GM12875 (cell line): ENCODE results near the gene CITED4.

Experiments used
- H3K4me3 ChIP-seq: one replicate; pipeline ENCODE4 v1.5.1; 2011; ENCODE audit warnings: low read depth, low read length, control low read depth
- TF ChIP-seq, protein P1 (sequence below): IDR thresholded peaks from 2 replicates; pipeline ENCODE4 v1.5.1; 2011; ENCODE audit warnings: low read depth, mild to moderate bottlenecking, control low read depth, inconsistent platforms, low read length, moderate library complexity, borderline replicate concordance; ENCODE audit not compliant: insufficient read depth

CITED4 gene

DNA sequence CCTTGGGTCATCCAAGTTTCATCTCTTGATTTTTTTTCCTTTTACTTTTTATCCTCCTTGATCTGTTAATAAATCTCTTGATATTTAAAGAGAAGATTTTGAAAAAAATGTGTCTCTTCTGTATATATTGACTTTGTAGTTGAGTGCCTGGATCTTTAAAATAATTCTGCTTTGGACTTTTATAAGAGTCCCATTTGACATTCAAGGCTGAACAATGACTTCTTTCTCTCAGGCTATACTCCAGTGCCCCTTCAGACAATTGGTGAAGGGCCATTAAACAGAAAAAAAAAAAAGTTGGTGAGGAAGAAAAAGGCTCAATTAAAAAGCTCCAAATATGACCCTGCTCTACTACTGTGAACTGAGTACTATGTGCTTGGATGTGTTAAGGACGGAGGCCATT, 40.9 kb upstream of the CITED4 start:
- no peak overlapping the region for H3K4me3 ChIP-seq
- TF ChIP-seq, protein P1, sequence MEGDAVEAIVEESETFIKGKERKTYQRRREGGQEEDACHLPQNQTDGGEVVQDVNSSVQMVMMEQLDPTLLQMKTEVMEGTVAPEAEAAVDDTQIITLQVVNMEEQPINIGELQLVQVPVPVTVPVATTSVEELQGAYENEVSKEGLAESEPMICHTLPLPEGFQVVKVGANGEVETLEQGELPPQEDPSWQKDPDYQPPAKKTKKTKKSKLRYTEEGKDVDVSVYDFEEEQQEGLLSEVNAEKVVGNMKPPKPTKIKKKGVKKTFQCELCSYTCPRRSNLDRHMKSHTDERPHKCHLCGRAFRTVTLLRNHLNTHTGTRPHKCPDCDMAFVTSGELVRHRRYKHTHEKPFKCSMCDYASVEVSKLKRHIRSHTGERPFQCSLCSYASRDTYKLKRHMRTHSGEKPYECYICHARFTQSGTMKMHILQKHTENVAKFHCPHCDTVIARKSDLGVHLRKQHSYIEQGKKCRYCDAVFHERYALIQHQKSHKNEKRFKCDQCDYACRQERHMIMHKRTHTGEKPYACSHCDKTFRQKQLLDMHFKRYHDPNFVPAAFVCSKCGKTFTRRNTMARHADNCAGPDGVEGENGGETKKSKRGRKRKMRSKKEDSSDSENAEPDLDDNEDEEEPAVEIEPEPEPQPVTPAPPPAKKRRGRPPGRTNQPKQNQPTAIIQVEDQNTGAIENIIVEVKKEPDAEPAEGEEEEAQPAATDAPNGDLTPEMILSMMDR: no peak

- TF ChIP-seq, protein P1: no peak
- no peak overlapping the region for H3K4me3 ChIP-seq
These were observed 40.0 kb upstream of the CITED4 start for GRCh38 chr1:40901886-40902852.

DNA sequence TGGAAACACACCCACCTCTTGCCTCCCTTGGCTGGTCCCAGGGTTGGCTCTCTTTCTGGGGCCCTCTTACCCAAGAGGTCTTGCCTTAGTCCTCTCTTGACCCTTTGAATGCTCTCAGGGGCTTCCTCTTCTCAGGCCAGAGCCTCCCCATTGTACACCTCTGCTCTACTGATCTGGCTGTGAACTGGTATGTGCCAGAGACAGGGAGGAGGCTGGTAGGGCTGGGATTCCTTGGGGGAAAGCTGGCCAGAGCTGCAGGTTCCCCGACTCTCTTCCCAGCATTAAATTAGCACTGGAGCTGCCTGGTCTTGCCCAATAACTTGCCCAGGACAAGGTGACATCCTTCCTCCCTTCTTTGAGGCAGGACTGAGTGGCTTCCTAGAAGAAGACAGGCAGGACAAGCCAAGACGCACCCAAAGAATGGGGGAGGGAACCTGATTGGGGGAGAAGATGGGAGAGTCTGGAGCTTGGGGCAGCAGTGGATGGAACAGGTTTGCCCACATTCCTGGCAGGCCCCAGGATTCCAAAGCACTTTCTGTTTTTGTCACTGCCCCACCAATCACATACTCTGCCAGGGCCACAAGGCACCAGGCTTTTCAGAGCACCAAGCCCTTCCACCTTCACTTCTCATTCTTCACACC, 37.2 kb upstream of the CITED4 start:
- TF ChIP-seq, protein P1: no peak
- no peak overlapping the region for H3K4me3 ChIP-seq

GRCh38 chr1:40898431-40898901, 36.3 kb upstream of the CITED4 start:
- TF ChIP-seq, protein P1: no peak
- no peak overlapping the region for H3K4me3 ChIP-seq

GRCh38 chr1:40897513-40897912, 35.4 kb upstream of the CITED4 start:
- TF ChIP-seq, protein P1: no peak
- H3K4me3 ChIP-seq: no peak overlapping the region

DNA sequence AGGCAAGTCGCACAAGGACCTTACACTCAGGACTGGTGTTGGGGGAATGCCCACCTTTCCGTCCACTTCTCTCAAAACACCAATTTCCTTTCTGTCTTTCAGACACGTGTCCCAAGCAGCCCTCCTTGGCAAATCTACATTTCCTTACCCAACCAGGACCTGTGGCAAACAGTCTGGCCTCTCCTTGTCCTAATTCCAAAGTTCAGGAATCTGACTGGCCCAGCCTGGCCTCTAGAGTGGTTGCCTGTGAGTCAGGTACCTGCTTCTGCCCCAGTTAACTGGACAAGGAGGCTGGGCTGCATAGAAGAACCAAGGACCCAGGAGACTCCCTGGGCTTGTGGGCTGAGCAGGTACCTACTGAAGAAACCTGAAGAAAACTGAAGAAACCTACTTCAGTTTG, 34.3 kb upstream of the CITED4 start:
- no peak overlapping the region for H3K4me3 ChIP-seq
- TF ChIP-seq, protein P1: no peak
